ENCODE measurements around the gene EPHB3.

EPHB3 gene

DNA sequence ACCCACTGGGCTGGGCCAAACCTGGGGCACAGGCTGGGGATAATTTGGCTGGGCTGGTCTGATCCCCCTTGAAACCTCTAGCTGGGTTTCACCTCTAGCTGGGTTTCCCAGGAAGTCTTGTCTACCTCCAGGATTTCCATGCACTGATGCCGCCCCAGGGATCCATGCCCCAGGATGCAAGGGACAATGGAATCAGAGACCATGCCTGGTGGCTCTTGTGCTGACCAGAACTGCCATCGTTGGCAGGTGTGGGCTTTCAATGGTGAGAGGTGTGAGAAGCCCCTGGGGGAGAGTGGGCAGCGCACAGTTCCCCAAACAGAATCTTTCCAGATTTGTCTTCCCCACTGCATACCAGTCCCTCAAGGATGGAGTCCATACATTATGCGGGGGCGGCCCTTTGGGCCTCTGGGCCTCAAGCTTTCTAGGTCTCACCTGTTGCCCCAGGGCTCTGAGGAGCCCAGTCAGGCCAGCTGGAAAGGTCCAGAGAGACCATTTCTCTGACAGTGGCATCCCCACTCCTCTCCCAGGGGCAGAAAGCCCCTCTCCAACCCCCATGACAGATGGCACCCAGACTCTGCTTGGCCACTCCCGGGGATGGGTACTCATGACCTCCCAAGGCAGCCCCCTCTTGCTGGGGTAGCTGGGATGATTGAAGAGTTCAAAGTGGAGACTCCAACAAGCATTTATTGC, 35.4 kb downstream of the EPHB3 start:
- Histone ChIP-seq H2BK12ac (ENCODE audit: low read length in 2 of 2) (no peak overlapping the region), H3K23ac (ENCODE audit: low read length in 2 of 2) (no peak overlapping the region), H3K4me3 (ENCODE audit: insufficient read depth in 1 of 2, low read depth in 1 of 2, low read length in 2 of 2) (no peak overlapping the region), H2AFZ (ENCODE audit: low read depth, low read length) (no peak overlapping the region), H2BK5ac (ENCODE audit: low read depth, low read length, poor library complexity, severe bottlenecking) (no peak overlapping the region), H3K27me3 (ENCODE audit: control insufficient read depth in 1 of 2, insufficient read depth in 1 of 2, low read length in 2 of 2) (peaks cover 20 to 49% of the 10 kb centered on the region in 2 experiments), H3K4me1 (ENCODE audit: control insufficient read depth, insufficient read depth, low read depth, low read length) (peaks cover 12% of the 10 kb centered on the region), H2AK5ac (ENCODE audit: low read length, severe bottlenecking) (no peak overlapping the region), H4K91ac (ENCODE audit: low read length) (no peak overlapping the region), H3K9ac (ENCODE audit: low read length) (no peak overlapping the region), H3K4ac (ENCODE audit: low read depth in 1 of 2, low read length in 2 of 2) (no peak overlapping the region), H3K4me2 (ENCODE audit: low read length, poor library complexity, severe bottlenecking) (no peak overlapping the region), H4K8ac (ENCODE audit: low read length) (no peak overlapping the region), H3K79me1 (replicated peaks; ENCODE audit: low read length, poor library complexity, severe bottlenecking) (no peaks in the 10 kb centered on the region), H3K9me3 (ENCODE audit: control insufficient read depth, low read length) (no peaks in the 10 kb centered on the region), H3K14ac (ENCODE audit: low read length in 2 of 2) (no peak overlapping the region), H2BK120ac (ENCODE audit: low read depth, low read length) (peak overlapping the region; percentile 8), H3K36me3 (ENCODE audit: control insufficient read depth in 1 of 2, insufficient read depth in 2 of 2, low read depth in 1 of 2, low read length in 2 of 2) (no peaks in the 10 kb centered on the region), H3K18ac (ENCODE audit: low read depth in 1 of 2, low read length in 2 of 2) (no peak overlapping the region), H2BK15ac (ENCODE audit: low read depth, poor library complexity, severe bottlenecking) (no peak overlapping the region), H3K27ac (ENCODE audit: low read length, poor library complexity, severe bottlenecking) (no peak overlapping the region)
- no peak for DNase-seq
- WGBS = 97% methylated on average over 6 of the region's 6 CpGs

DNA sequence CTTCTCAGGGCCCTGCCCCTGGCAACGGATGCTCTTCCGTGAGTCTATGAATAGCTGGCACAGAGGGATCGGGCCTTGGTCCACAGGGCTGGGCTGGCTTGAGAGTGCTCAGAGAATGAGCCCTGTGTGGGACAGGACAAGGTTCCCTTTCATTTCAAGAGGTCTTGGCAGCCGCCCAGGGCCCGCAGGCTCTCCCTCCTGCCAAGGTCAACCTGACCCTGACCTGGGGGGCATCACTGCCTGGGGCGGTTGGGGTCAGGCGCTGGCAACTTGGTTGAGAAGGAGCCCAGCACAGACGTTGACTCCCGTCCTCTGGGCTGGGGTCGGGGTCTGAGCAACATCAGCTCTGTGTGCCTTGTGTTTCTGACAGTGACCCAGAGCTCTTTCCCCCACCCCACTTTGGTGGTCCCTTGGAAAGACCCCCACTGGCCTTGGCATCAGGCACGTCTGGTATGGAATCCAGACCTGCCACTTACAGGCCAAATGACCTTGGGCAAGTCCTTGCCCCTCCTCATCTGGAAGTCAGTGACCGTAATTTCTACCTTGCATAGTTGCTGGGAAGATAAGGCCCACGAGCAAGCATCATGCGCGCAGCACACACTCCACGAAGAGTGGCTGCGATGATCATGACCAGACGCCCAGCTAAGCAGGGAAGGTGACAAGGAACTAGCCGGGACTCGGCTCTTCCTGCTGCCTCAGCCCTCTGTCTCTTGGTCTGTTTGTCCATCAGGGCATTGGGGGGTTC, 36.4 kb downstream of the EPHB3 start:
- Histone ChIP-seq H3K9ac (ENCODE audit: low read length) (no peak overlapping the region), H2BK120ac (ENCODE audit: low read depth, low read length) (no peak overlapping the region), H3K27me3 (ENCODE audit: control insufficient read depth in 1 of 2, insufficient read depth in 1 of 2, low read length in 2 of 2) (peaks cover 30 to 51% of the 10 kb centered on the region in 2 experiments), H3K36me3 (ENCODE audit: control insufficient read depth in 1 of 2, insufficient read depth in 2 of 2, low read depth in 1 of 2, low read length in 2 of 2) (no peaks in the 10 kb centered on the region), H3K79me1 (replicated peaks; ENCODE audit: low read length, poor library complexity, severe bottlenecking) (no peaks in the 10 kb centered on the region), H3K4me3 (ENCODE audit: insufficient read depth in 1 of 2, low read depth in 1 of 2, low read length in 2 of 2) (no peak overlapping the region), H4K8ac (ENCODE audit: low read length) (no peak overlapping the region), H2AFZ (ENCODE audit: low read depth, low read length) (no peak overlapping the region), H4K91ac (ENCODE audit: low read length) (no peak overlapping the region), H3K4ac (ENCODE audit: low read depth in 1 of 2, low read length in 2 of 2) (no peak overlapping the region), H2AK5ac (ENCODE audit: low read length, severe bottlenecking) (no peak overlapping the region), H3K9me3 (ENCODE audit: control insufficient read depth, low read length) (no peaks in the 10 kb centered on the region), H3K27ac (ENCODE audit: low read length, poor library complexity, severe bottlenecking) (no peak overlapping the region), H2BK15ac (ENCODE audit: low read depth, poor library complexity, severe bottlenecking) (no peak overlapping the region), H2BK12ac (ENCODE audit: low read length in 2 of 2) (no peak overlapping the region), H3K14ac (ENCODE audit: low read length in 2 of 2) (no peak overlapping the region), H2BK5ac (ENCODE audit: low read depth, low read length, poor library complexity, severe bottlenecking) (no peak overlapping the region), H3K4me2 (ENCODE audit: low read length, poor library complexity, severe bottlenecking) (no peak overlapping the region), H3K18ac (ENCODE audit: low read depth in 1 of 2, low read length in 2 of 2) (no peak overlapping the region), H3K23ac (ENCODE audit: low read length in 2 of 2) (no peak overlapping the region), H3K4me1 (ENCODE audit: control insufficient read depth, insufficient read depth, low read depth, low read length) (peaks cover 16% of the 10 kb centered on the region)
- 83% methylated on average over 20 of the region's 20 CpGs for WGBS
- no peak for DNase-seq

DNA sequence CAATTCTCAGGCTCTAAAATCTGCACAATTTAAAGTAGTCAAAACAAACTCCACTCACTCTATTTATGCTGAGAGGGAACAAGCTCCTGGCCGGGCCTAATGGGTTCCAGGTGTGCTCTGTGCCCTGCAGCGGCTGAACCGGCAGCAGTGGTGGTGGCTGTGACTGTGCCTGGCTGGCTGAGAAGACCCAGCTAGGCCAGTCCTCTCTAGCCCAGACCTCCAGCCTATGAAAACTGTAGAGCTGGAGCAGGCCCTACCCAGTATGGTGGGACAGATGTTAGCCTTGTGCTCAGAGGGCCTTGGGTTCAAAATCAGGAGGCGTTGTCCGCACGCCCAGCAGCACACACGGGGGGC, 37.0 kb downstream of the EPHB3 start:
- no peaks in the 10 kb centered on the region for H3K36me3 ChIP-seq (ENCODE audit: control insufficient read depth in 1 of 2, insufficient read depth in 2 of 2, low read depth in 1 of 2, low read length in 2 of 2)
- H3K27ac ChIP-seq (ENCODE audit: low read length, poor library complexity, severe bottlenecking) = no peak overlapping the region
- H2AFZ ChIP-seq (ENCODE audit: low read depth, low read length) = no peak overlapping the region
- H2BK12ac ChIP-seq (ENCODE audit: low read length in 2 of 2) = peak overlapping the region in 1 of 2 experiments; percentile 4
- no peak overlapping the region for H2BK5ac ChIP-seq (ENCODE audit: low read depth, low read length, poor library complexity, severe bottlenecking)
- H3K14ac ChIP-seq (ENCODE audit: low read length in 2 of 2) = no peak overlapping the region
- no peak overlapping the region for H3K4me2 ChIP-seq (ENCODE audit: low read length, poor library complexity, severe bottlenecking)
- no peaks in the 10 kb centered on the region for H3K79me1 ChIP-seq (replicated peaks; ENCODE audit: low read length, poor library complexity, severe bottlenecking)
- DNase-seq = no peak
- 85% methylated on average over 7 of the region's 7 CpGs for WGBS
- H3K9ac ChIP-seq (ENCODE audit: low read length) = no peak overlapping the region
- H3K23ac ChIP-seq (ENCODE audit: low read length in 2 of 2) = no peak overlapping the region
- H3K9me3 ChIP-seq (ENCODE audit: control insufficient read depth, low read length) = no peaks in the 10 kb centered on the region
- peaks cover 15% of the 10 kb centered on the region for H3K4me1 ChIP-seq (ENCODE audit: control insufficient read depth, insufficient read depth, low read depth, low read length)
- H2BK15ac ChIP-seq (ENCODE audit: low read depth, poor library complexity, severe bottlenecking) = no peak overlapping the region
- H3K27me3 ChIP-seq (ENCODE audit: control insufficient read depth in 1 of 2, insufficient read depth in 1 of 2, low read length in 2 of 2) = peaks cover 35 to 51% of the 10 kb centered on the region in 2 experiments
- H4K8ac ChIP-seq (ENCODE audit: low read length) = no peak overlapping the region
- H3K4me3 ChIP-seq (ENCODE audit: insufficient read depth in 1 of 2, low read depth in 1 of 2, low read length in 2 of 2) = no peak overlapping the region
- no peak overlapping the region for H2AK5ac ChIP-seq (ENCODE audit: low read length, severe bottlenecking)
- H4K91ac ChIP-seq (ENCODE audit: low read length) = no peak overlapping the region
- no peak overlapping the region for H3K4ac ChIP-seq (ENCODE audit: low read depth in 1 of 2, low read length in 2 of 2)
- H3K18ac ChIP-seq (ENCODE audit: low read depth in 1 of 2, low read length in 2 of 2) = no peak overlapping the region
- H2BK120ac ChIP-seq (ENCODE audit: low read depth, low read length) = no peak overlapping the region

DNA sequence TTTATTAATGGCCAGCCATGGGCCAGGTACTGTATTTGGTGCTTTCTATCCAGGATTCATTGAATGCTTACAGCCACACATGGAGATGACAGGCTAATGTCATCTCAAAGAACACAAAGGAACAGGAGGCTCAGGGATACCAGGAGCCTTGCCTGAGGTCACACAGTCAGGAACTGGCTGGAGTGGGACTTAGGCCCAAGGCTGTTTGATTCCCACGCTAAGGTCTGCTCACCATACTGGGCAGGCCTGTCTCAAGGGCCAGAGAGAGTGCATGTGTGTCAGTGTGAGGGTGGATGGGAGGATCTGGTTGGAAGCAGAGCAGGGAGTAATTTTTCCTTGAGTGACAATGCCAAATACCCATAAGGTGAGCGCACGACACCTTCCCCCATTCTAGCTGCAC, 37.6 kb downstream of the EPHB3 start:
- no peaks in the 10 kb centered on the region for H3K9me3 ChIP-seq (ENCODE audit: control insufficient read depth, low read length)
- no peak overlapping the region for H3K18ac ChIP-seq (ENCODE audit: low read depth in 1 of 2, low read length in 2 of 2)
- H3K4me1 ChIP-seq (ENCODE audit: control insufficient read depth, insufficient read depth, low read depth, low read length) = peaks cover 20% of the 10 kb centered on the region
- H3K14ac ChIP-seq (ENCODE audit: low read length in 2 of 2) = no peak overlapping the region
- no peaks in the 10 kb centered on the region for H3K36me3 ChIP-seq (ENCODE audit: control insufficient read depth in 1 of 2, insufficient read depth in 2 of 2, low read depth in 1 of 2, low read length in 2 of 2)
- no peak overlapping the region for H2BK15ac ChIP-seq (ENCODE audit: low read depth, poor library complexity, severe bottlenecking)
- no peak overlapping the region for H3K27ac ChIP-seq (ENCODE audit: low read length, poor library complexity, severe bottlenecking)
- no peak overlapping the region for H3K4ac ChIP-seq (ENCODE audit: low read depth in 1 of 2, low read length in 2 of 2)
- no peak overlapping the region for H2AK5ac ChIP-seq (ENCODE audit: low read length, severe bottlenecking)
- no peak overlapping the region for H3K4me2 ChIP-seq (ENCODE audit: low read length, poor library complexity, severe bottlenecking)
- peaks cover 41 to 53% of the 10 kb centered on the region in 2 experiments for H3K27me3 ChIP-seq (ENCODE audit: control insufficient read depth in 1 of 2, insufficient read depth in 1 of 2, low read length in 2 of 2)
- H2BK5ac ChIP-seq (ENCODE audit: low read depth, low read length, poor library complexity, severe bottlenecking) = no peak overlapping the region
- H4K91ac ChIP-seq (ENCODE audit: low read length) = no peak overlapping the region
- H2AFZ ChIP-seq (ENCODE audit: low read depth, low read length) = no peak overlapping the region
- H3K79me1 ChIP-seq (replicated peaks; ENCODE audit: low read length, poor library complexity, severe bottlenecking) = no peaks in the 10 kb centered on the region
- no peak overlapping the region for H2BK12ac ChIP-seq (ENCODE audit: low read length in 2 of 2)
- no peak for DNase-seq
- H4K8ac ChIP-seq (ENCODE audit: low read length) = no peak overlapping the region
- no peak overlapping the region for H3K9ac ChIP-seq (ENCODE audit: low read length)
- no peak overlapping the region for H3K4me3 ChIP-seq (ENCODE audit: insufficient read depth in 1 of 2, low read depth in 1 of 2, low read length in 2 of 2)
- 94% methylated on average over 3 of the region's 3 CpGs for WGBS
- no peak overlapping the region for H3K23ac ChIP-seq (ENCODE audit: low read length in 2 of 2)
- no peak overlapping the region for H2BK120ac ChIP-seq (ENCODE audit: low read depth, low read length)
